Choroid plexus epithelial cell (primary cell): ENCODE data around the gene CDK14.

Experiments used
- DNase-seq: peaks from one replicate; pipeline ENCODE4 v3.0.0-alpha.2; 2010; ENCODE audit warnings: low read depth
- H3K4me3 ChIP-seq: 2 replicates; pipeline ENCODE4 v1.5.1; 2011; ENCODE audit warnings: low read depth, mild to moderate bottlenecking, control low read depth, low read length, moderate library complexity
- TF ChIP-seq, protein P1 (sequence below): conservative IDR thresholded peaks from 2 replicates; pipeline ENCODE4 v1.5.1; 2011; ENCODE audit warnings: low read depth, mild to moderate bottlenecking, control low read depth, inconsistent platforms, low read length, moderate library complexity

CDK14 gene

DNA sequence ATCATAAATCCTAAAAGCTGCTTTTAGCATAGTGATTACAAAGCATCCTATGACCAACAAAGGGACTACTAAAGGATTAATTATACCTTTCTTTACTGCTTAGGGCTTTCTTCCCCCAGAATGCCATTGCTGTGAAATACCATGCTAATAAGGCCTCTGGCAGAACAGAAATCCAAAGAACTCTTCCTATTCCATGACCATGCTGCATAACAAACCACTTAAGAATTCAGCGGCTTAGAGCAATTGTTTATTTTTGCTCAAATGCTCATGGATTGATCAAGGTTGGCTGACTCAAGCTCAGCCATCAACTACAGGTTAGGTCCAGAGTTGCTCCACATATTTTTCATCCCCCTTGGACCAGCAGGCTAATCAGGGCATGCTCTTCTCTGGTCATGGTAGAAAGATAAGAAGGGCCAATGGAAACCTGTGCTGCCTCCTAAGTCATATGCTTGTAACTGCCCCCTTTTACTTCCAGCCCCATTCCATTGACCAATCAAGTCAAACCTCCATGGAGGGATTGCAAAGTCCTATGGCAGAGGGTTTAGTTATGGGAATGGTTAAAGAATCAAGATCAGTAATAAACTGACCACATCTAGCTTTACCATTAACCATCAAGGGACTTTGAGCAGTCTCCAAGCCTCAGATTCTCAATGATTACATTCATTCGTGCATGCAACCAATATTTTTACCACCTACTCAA is 423.7 kb downstream of the CDK14 start:
- no peak overlapping the region for H3K4me3 ChIP-seq
- TF ChIP-seq, protein P1, sequence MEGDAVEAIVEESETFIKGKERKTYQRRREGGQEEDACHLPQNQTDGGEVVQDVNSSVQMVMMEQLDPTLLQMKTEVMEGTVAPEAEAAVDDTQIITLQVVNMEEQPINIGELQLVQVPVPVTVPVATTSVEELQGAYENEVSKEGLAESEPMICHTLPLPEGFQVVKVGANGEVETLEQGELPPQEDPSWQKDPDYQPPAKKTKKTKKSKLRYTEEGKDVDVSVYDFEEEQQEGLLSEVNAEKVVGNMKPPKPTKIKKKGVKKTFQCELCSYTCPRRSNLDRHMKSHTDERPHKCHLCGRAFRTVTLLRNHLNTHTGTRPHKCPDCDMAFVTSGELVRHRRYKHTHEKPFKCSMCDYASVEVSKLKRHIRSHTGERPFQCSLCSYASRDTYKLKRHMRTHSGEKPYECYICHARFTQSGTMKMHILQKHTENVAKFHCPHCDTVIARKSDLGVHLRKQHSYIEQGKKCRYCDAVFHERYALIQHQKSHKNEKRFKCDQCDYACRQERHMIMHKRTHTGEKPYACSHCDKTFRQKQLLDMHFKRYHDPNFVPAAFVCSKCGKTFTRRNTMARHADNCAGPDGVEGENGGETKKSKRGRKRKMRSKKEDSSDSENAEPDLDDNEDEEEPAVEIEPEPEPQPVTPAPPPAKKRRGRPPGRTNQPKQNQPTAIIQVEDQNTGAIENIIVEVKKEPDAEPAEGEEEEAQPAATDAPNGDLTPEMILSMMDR = no peak
- DNase-seq = no peak

DNA sequence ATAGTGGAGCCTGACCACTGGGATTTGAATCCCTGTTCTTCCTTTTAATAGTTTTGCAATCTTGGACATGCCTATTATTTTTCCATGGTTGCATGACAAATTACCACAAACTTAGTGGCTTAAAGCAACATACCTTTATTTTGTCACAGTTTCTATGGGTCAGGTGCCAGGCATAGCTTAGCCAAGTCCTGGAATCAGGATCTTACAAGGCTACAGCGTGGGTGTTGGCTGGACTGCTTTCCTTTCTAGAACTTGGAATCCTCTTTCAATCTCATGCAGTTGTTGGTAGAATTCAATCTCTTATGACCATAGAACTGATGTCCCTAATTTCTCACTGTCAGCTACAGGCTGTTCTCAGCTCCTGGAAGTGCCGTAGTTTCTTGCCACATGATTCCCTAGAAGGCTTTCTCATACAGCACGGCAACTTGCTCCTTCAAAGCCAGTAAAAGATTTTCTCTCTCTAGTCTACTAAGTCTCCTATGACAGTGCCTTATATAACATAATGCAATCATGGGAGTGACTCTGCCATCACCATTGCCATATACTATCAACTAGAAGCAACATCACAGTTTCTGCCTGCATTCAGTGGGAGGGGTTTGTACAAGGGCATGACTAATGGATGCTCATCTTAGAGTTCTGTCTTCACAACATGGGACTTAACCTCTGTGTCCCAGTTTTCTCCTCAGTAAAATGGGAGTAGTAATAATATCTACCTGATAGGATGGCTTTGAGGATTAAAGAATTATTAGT is 424.7 kb downstream of the CDK14 start:
- DNase-seq = no peak
- no peak overlapping the region for H3K4me3 ChIP-seq
- TF ChIP-seq, protein P1 = no peak

DNA sequence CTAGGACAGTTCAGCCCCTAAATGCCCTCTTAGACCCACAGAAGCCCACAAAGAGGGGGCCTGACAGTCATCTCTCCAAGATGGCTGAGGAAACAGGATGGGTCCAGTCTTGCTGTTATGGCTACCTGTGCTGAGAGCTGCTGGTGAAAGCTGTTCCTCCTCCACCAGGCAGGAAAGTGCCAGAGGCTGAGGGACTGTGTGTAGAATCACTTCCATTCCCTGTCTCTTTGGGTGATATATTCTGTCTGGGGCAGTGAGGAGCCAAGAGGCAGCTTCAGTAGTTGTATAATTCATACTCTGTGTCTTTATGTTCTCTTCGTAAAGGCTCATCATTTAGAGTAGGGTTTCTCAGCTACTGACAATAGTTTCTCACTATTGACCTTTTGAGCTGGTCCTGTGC is 425.8 kb downstream of the CDK14 start:
- no peak overlapping the region for H3K4me3 ChIP-seq
- TF ChIP-seq, protein P1 = no peak
- DNase-seq = no peak

DNA sequence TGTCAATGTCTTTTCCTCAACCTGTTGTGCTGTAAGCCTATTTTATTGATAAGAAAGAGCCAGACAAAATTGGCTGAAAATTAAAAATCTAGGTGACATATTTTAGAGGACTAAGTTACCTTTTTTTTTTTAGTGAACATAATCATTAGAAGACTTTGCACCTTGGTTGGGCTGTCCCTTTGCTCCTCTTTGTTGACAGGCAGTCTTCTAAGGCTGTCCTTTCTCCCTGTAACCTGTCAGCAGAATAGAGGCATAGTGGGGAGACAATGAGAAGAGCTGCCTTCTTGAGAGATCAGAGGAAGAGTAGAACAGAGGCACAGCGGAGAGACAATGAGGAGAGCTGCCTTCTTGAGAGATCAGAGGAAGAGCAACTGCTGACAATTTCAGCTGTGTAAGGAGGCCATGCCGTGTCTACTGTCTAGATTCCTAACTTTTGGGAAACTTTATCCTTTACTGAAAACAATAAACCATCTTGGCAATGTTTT is 429.8 kb downstream of the CDK14 start:
- no peak overlapping the region for H3K4me3 ChIP-seq
- no peak for DNase-seq
- TF ChIP-seq, protein P1 = no peak

DNA sequence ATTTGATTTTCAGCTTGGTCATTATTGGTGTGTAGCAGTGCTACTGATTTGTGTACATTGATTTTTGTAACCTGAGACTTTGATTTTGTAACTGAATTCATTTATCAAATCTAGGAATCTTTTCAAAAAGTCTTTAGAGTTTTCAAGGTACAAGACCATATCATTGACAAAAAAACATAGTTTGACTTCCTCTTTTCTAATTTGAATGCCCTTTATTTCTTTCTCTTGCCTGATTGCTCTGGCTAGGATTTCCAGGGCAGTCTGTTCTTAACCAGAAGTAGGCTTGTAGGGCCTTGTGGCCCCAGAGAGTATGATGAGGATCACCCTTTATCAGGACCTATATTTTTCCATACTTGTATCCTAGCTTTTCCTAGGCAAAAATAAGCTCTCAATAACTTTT is 433.6 kb downstream of the CDK14 start:
- TF ChIP-seq, protein P1 = no peak
- no peak overlapping the region for H3K4me3 ChIP-seq
- DNase-seq = no peak

DNA sequence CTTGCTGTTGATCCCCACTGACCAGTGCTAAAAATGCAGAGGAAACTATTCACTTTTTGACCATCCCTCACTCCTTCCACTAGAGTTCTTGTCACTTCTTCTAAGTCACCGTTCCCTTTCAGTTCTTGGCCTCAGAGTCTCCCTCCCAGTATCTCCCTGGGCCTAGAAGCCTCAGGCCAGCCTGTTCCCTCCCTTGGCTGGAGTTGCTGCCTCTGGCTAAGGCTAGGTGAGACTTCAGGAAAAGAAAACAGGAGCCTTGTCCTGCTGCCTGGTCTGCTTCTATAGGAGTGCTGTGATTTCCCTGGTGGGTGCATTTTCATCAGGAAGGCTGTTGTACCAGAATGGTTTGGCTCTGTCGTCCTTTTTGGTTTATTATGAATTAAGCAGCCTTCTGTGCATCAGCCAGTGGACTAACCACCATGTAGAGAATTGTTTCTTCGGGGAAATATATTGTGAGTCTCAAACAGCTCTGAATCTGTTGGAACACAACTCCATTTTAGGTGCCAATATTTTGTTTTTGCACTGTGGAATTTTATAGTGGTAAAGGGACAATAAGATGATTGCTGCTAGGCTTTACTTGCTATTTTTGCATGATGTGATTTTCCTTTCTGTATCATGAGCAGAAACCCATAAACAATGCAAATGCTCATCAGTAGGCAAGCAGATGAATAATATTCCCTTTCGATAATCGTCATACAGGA is 434.7 kb downstream of the CDK14 start:
- TF ChIP-seq, protein P1 = no peak
- no peak overlapping the region for H3K4me3 ChIP-seq
- DNase-seq = no peak
